HG02938 (cell line): ENCODE data around the gene MMP25.

Experiments used
- ATAC-seq: cut with Tn5 transposase; IDR thresholded peaks from one replicate; pipeline ENCODE4 v1.9.1; 2021; ENCODE audit warnings: mild to moderate bottlenecking, moderate library complexity; ENCODE audit not compliant: unreplicated experiment

MMP25 gene

DNA sequence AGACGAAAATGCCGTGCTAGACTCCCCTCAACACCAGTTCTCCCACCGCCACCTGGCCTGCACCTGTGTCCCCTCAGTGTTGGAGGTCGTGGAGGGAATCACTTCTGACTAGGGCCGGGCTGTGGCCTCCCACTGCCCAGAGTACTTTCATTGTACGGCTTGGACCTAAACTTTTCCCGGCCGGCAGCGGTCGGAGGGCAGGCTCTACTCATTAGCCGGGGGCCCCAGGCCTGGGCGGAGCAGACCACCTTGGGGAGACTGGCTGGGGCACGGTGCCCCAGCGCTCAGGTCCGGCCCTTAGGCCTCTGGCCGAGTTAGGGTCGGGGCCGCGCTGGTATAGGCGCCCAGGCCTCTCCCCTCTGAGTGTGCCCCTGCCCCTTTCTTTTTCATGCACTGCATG lies 29.0 kb upstream of the MMP25 start:
- no peak for ATAC-seq

DNA sequence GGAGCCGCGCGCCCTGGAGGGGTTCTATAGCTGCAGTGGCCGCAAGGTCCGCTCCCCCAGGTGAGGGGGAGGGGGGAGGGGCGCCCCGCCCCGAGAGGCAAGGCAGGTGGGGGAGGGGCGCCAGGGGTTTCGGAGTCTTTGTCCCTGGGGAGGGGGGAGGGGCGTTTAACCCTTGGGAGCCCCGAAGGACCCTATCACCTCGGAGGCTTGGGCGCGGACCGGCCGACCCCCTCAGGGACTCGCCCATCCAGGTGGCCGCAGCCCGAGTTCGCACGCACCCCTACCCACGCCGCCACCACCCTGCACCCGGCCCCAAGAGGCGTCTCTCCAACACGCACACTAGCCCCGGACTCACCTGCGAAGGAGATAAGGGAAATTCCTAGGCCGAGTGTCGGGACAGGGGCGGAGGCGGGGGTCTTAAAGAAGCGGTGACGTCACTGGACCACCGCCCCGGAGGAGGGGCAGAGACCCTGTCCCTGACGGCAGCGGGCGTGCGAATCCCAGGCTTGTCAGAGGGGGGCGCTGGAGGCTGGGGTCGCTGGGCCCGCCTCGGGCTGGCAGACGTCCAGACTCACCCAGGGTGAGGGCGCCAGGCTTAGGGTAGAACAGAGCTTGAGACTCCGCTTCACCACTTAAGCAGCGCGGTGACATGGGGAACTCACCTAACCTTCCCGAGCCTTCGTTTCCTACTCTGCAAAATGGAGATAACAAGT lies 28.4 kb upstream of the MMP25 start, which contains the start of gene CLDN6:
Gene CLDN6, minus strand, starts transcription at position 390 of the 713 bp plus-strand sequence. CDS start 2,162 bp downstream, outside the sequence.
- no peak for ATAC-seq

GRCh38 chr16:3019594-3020246 lies 26.6 kb upstream of the MMP25 start:
- ATAC-seq, result no peak

DNA sequence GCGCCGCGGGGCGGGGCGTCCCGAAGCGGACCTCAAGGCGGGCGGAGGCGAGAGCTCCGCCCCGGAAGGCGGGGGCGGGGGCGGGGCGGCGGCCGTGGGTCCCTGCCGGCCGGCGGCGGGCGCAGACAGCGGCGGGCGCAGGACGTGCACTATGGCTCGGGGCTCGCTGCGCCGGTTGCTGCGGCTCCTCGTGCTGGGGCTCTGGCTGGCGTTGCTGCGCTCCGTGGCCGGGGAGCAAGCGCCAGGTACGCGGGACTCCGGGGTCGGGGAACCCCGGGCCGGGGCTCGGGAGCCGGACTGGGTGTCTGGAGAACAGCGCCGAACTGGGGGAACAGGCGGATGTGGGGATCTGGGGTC lies 26.1 kb upstream of the MMP25 start, which contains the start of gene TNFRSF12A:
Gene TNFRSF12A, plus strand, starts transcription at position 122 of the 357 bp plus-strand sequence. Its CDS starts 30 bp downstream, at position 152.
- ATAC-seq, result no peak

GRCh38 chr16:3020604-3021448 lies 25.5 kb upstream of the MMP25 start:
- no peak for ATAC-seq

DNA sequence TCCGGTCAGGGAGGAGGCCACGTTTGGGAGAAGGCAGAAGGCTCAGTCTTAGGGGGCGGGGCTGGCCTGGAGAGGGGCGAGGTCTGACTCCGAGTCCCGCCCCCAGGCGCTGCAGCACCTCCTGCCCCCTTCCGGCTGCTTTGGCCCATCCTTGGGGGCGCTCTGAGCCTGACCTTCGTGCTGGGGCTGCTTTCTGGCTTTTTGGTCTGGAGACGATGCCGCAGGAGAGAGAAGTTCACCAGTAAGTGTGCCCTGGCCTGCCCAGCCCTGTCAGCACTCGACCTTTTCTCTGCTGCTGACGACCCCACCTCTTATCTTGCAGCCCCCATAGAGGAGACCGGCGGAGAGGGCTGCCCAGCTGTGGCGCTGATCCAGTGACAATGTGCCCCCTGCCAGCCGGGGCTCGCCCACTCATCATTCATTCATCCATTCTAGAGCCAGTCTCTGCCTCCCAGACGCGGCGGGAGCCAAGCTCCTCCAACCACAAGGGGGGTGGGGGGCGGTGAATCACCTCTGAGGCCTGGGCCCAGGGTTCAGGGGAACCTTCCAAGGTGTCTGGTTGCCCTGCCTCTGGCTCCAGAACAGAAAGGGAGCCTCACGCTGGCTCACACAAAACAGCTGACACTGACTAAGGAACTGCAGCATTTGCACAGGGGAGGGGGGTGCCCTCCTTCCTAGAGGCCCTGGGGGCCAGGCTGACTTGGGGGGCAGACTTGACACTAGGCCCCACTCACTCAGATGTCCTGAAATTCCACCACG lies 24.7 kb upstream of the MMP25 start:
- no peak for ATAC-seq

- no peak for ATAC-seq
Observed at GRCh38 chr16:3022208-3022683, 24.1 kb upstream of the MMP25 start.

- no peak for ATAC-seq
Observed at GRCh38 chr16:3022684-3023414, 23.5 kb upstream of the MMP25 start.

GRCh38 chr16:3023415-3023668 lies 23.0 kb upstream of the MMP25 start:
- ATAC-seq, result no peak

GRCh38 chr16:3023669-3024478 lies 22.5 kb upstream of the MMP25 start, which contains the start of the genes HCFC1R1 and THOC6:
Gene HCFC1R1, minus strand, starts transcription at chr16:3023942. Its CDS starts 1 bp downstream, at chr16:3023941.
Gene THOC6, plus strand, starts transcription at chr16:3024035. Its CDS starts 292 bp downstream, at chr16:3024327.
- peak; percentile 56 for ATAC-seq

DNA sequence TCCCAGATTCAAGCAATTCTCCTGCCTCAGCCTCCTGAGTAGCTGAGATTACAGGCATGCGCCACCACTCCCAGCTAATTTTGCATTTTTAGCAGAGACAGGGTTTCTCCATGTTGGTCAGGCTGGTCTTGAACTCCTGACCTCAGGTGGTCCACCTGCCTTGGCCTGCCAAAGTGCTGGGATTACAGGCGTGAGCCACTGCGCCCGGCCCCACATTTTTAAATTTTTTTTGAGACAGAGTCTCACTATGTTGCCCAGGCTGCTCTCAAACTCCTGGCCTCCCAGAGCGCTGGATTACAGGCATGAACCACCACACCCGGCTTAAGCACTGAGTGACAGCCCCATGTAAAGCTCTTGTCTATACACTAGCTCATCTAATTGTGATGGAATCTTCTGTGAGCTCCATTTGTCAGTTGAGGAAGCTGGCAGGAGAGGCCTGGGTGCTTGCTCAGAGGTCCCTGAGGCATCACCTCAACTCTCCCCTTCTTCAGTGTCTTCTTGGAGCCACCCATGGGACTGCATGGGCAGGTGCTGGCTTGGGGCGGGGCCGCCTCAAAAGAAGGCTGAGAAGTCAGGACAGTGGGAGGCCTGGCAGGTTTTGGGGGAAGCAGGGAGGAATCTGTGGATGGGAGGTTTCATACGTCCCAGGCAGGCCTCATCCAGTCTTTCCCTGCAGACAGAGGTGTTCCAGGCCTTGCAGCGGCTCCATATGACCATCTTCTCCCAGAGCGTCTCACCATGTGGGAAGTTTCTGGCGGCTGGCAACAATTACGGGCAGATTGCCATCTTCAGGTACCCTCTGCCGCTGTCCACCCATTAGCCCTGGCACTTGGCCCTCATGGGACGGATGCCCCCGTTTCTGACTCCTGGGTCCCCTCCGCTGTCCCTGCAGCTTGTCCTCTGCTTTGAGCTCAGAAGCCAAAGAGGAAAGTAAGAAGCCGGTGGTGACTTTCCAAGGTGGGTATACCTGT lies 21.0 kb upstream of the MMP25 start:
- no peak for ATAC-seq

GRCh38 chr16:3026003-3026378 lies 20.4 kb upstream of the MMP25 start:
- no peak for ATAC-seq

DNA sequence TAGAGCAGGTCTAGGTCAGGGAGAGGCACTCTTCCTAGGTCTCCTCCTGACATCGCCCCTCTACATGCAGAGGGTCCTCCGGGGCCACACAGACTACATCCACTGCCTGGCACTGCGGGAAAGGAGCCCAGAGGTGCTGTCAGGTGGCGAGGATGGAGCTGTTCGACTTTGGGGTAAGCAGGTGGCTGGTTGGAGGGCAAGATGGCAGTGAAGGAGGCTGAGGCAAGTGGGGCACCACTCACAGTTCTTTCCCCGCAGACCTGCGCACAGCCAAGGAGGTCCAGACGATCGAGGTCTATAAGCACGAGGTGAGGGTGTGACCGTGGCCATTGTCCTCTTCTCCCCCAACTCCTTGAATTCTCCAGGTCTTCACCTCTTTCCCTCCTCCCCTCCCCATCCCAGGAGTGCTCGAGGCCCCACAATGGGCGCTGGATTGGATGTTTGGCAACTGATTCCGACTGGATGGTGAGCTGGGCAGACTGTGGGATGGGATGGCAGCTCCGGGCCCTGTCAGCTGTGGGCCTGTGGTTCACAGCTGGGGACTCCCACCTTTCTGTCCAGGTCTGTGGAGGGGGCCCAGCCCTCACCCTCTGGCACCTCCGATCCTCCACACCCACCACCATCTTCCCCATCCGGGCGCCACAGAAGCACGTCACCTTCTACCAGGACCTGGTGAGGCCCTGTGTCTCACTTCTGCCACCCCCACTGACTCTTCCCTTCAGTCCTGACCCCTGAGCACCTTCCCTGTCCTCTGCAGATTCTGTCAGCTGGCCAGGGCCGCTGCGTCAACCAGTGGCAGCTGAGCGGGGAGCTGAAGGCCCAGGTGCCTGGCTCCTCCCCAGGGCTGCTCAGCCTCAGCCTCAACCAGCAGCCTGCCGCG lies 19.5 kb upstream of the MMP25 start:
- ATAC-seq, result no peak

DNA sequence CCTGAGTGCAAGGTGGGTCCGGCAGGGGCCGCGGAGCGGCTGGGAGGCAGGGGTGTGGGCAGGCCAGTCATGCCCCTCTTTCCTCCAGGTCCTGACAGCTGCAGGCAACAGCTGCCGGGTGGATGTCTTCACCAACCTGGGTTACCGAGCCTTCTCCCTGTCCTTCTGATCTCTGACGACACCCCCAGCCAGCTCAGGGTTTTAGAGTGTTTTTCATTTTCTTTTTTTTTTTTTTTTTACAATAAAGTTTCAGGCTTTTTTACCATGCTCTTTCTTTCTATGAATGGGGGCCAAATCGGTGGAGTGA lies 18.9 kb upstream of the MMP25 start:
- ATAC-seq, result no peak

DNA sequence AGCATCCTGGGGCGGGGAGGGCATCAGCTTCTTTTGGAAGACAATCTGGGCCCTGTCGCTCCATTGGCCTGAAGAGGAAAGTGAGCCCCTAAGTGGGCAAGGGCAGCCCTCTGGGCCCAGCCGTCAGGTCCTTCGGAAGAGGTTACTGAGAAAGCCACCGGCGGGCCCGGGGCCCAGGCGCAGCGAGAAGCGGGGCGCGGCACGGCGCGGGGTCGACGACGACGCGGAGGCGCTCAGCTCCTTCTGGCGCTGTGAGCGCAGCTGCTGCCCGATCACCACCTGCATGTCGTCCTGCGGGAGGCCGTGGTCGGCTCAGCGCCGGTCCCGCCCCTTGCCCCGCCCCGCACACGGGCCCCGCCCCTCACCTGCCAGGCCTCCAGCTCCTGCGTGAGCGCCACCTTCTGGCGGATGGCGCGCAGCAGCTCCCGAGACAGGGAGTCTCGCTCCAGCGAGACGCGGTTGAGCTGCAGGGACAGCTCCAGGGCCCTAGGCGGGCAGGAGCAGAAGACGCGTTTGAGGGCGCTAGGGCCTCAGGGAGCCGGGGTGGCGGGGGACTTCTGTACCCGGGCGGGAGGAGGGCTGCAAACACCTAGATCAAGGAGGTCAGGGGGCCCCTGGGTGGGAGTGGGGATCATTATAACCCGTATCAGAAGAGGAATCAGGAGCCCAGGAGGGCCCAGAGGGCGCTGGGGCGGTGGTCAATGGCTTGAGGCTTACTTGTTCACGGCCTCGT lies 18.2 kb upstream of the MMP25 start:
- no peak for ATAC-seq

DNA sequence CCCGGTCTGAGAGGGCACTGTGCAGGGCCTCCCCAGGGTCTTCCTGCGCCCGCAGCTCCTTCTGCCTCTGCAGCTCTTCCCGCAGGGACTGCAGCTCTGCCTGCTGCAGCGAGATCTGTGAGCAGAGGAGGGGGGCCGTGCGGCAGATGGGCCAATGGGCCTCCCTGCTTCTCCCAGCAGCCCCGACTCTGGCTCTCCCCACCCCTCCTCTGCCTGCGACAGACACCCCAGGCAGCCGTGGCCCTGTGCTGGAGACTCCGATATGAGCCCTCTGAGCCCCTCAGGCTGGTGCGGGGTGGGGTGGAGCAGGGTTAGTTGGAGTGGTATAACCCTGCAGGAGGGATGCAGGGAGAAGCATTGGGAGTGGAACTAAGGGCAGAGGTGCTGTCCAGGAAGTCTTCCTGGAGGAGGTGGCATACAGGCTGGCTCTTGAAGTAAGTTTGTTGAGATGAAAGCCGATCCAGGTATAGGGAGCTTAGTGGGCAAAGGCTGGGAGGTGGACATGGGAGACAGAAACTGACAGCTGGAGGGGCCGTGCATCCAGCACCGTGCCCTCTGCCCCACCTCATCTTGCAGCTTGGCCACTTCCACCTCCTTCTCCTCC lies 17.5 kb upstream of the MMP25 start:
- no peak for ATAC-seq
